Measurements from ENCODE around the gene INPP5A. TPM values are rescaled to one million over a fixed set of nuclear protein-coding genes. Genes with fewer than 3 reads are reported as not detected.
A peak's percentile ranks its signal among the peaks of the same experiment; 100 is the strongest.

The INPP5A gene
- total RNA-seq, 6 experiments from 2014 or later: 58.9 to 64.6 (median 63.8) TPM

- H3K27me3 Mint-ChIP-seq (ENCODE audit: insufficient read depth): peaks cover 6% of the 10 kb centered on the region
Observed at GRCh38 chr10:132653721-132654120, 116.1 kb downstream of the INPP5A start.

GRCh38 chr10:132654121-132654571 lies 116.6 kb downstream of the INPP5A start:
- no peaks in the 10 kb centered on the region for H3K4me1 Mint-ChIP-seq (ENCODE audit: low read depth)
- no peak for DNase-seq
- no peaks in the 10 kb centered on the region; the same call in 1 of the 2 replicates for H3K9me3 Mint-ChIP-seq
- no peak overlapping the region for H3K27ac Mint-ChIP-seq
- TF ChIP-seq CTCF (IDR thresholded peaks at IDR 0.05): no peak
- peaks cover 6% of the 10 kb centered on the region for H3K27me3 Mint-ChIP-seq (ENCODE audit: insufficient read depth)
- no peak overlapping the region for H3K4me3 Mint-ChIP-seq
- H3K36me3 Mint-ChIP-seq (ENCODE audit: low read depth): no peaks in the 10 kb centered on the region

More at GRCh38 chr10:132653721-132654120, 116.1 kb downstream of the INPP5A start:
- H3K4me3 Mint-ChIP-seq: no peak overlapping the region
- H3K27ac Mint-ChIP-seq: no peak overlapping the region
- DNase-seq: no peak
- no peaks in the 10 kb centered on the region; the same call in 1 of the 2 replicates for H3K9me3 Mint-ChIP-seq
- H3K4me1 Mint-ChIP-seq (ENCODE audit: low read depth): no peaks in the 10 kb centered on the region
- H3K36me3 Mint-ChIP-seq (ENCODE audit: low read depth): no peaks in the 10 kb centered on the region
- no peak for TF ChIP-seq CTCF (IDR thresholded peaks at IDR 0.05)

GRCh38 chr10:132654708-132655661 lies 117.4 kb downstream of the INPP5A start:
- Mint-ChIP-seq H3K4me1 (ENCODE audit: low read depth) (no peaks in the 10 kb centered on the region), H3K36me3 (ENCODE audit: low read depth) (peaks cover 3% of the 10 kb centered on the region), H3K9me3 (no peaks in the 10 kb centered on the region; the same call in 1 of the 2 replicates), H3K27ac (0 out of 2 replicates have a peak overlapping the region, but pooled peaks have one; percentile 19), H3K4me3 (no peak overlapping the region; the same call in 1 of the 2 replicates), H3K27me3 (ENCODE audit: insufficient read depth) (peaks cover 6% of the 10 kb centered on the region)
- peak; percentile 97 for TF ChIP-seq CTCF (IDR thresholded peaks at IDR 0.05)
- peak; percentile 35 for DNase-seq

- no peak overlapping the region for H3K4me3 Mint-ChIP-seq
- TF ChIP-seq CTCF (IDR thresholded peaks at IDR 0.05): no peak
- peaks cover 11% of the 10 kb centered on the region for H3K36me3 Mint-ChIP-seq (ENCODE audit: low read depth)
- no peak overlapping the region for H3K27ac Mint-ChIP-seq
- peaks cover 10% of the 10 kb centered on the region for H3K27me3 Mint-ChIP-seq (ENCODE audit: insufficient read depth)
- DNase-seq: no peak
- no peaks in the 10 kb centered on the region for H3K4me1 Mint-ChIP-seq (ENCODE audit: low read depth)
- no peaks in the 10 kb centered on the region; the same call in 1 of the 2 replicates for H3K9me3 Mint-ChIP-seq
Observed at GRCh38 chr10:132655735-132656134, 118.1 kb downstream of the INPP5A start.

DNA sequence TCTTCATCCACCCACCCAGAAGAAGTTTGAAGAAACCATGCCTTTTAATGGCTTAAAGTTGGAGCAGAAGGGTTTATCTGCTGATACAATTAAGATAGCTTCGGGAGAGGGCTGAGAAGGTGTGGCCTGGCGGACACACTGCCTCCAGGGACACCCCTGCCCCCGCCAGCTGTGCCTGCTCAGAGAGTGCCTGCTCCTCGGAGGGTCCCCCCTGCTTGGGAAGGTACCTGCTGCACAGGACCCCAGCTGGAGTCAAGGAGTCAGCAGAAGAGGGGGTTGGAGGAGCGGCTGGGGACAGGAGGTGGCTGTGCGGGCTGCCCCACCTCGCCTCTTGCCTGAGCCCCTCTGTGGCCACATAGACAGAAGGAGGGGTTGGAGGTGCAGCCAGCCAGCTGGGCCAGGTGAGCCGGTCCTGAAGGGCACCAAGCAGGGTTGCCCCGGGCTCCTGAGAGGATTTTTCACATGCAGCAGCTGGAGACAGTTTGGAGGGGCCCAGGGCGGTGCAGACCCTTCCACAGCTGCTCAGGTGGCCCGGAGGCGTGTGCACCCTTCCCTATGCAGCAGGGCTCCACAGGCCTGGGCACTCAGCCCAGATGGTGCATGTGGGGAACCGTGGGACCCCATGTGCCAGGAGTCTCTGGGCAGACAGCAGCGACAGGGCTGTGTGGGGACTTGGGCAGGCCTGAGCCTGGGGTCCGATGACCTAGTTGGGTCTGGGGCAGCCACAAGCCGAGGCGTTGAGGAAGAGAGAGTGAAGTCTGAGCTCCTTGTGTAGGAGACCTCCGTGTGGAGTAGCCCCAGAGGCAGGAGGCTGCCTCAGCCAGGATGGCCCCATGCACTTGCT lies 118.9 kb downstream of the INPP5A start:
- H3K27ac Mint-ChIP-seq: no peak overlapping the region
- no peaks in the 10 kb centered on the region for H3K4me1 Mint-ChIP-seq (ENCODE audit: low read depth)
- H3K36me3 Mint-ChIP-seq (ENCODE audit: low read depth): peaks cover 18% of the 10 kb centered on the region
- TF ChIP-seq CTCF (IDR thresholded peaks at IDR 0.05): no peak
- H3K9me3 Mint-ChIP-seq: no peaks in the 10 kb centered on the region; the same call in 1 of the 2 replicates
- no peak overlapping the region for H3K4me3 Mint-ChIP-seq
- peaks cover 10% of the 10 kb centered on the region for H3K27me3 Mint-ChIP-seq (ENCODE audit: insufficient read depth)
- no peak for DNase-seq
